PC-9 (cell line): ENCODE data around the gene ZNF217. TPM values are rescaled to one million over a fixed set of nuclear protein-coding genes. Genes with fewer than 3 reads are reported as not detected.
"Not testable (repeated sequence)": the region's sequence is repeated elsewhere in the genome, so short reads cannot be mapped to it uniquely, and the experiment has no call there.

ENCODE experiments used
- BruUV-seq: library from RNA; stranded (reverse); fragments of 400-500 nt; replicated peaks from 2 replicates; lab custom pipeline; 2021; lab: Mats Ljungman, UMichigan
- CTCF ChIA-PET: fragments of 300-600 bp; sonication (Branson Sonifier 250); formaldehyde crosslinking; loops from one replicate; lab custom pipeline; 2022; ENCODE audit warnings: antibody characterized with exemption; lab: Charles Lee
- POLR2A ChIA-PET: fragments of 300-600 bp; sonication (Branson Sonifier 250); formaldehyde crosslinking; loops from one replicate; lab custom pipeline; 2022; ENCODE audit warnings: antibody characterized with exemption; ENCODE audit not compliant: unreplicated experiment; lab: Charles Lee
- DNase-seq, 2 experiments: peaks; one replicate each; pipeline versions ENCODE4 v3.0.0 to v3.0.0-alpha.2; 2015 to 2022; ENCODE audit warnings: mixed read lengths in 1 of 2
- H2AFZ ChIP-seq: fragments of 200-600 bp; sonication (generic); 2 replicates; pipeline ENCODE4 v1.8.1; 2017; ENCODE audit warnings: antibody characterized with exemption
- H3F3A ChIP-seq: fragments of 200-600 bp; sonication (generic); 2 replicates; pipeline ENCODE4 v1.8.1; 2017; ENCODE audit warnings: antibody characterized with exemption, mild to moderate bottlenecking, low read depth; ENCODE audit not compliant: insufficient read depth
- H3K27ac ChIP-seq: fragments of 200-600 bp; sonication (generic); 2 replicates; pipeline ENCODE4 v1.6.1; 2016; ENCODE audit warnings: mixed run types
- H3K27me3 ChIP-seq: fragments of 200-600 bp; sonication (generic); 2 replicates; pipeline ENCODE4 v1.6.1; 2016; ENCODE audit warnings: low read depth, mixed run types; ENCODE audit not compliant: insufficient read depth
- H3K36me3 ChIP-seq: fragments of 200-600 bp; sonication (generic); 2 replicates; pipeline ENCODE4 v1.6.1; 2016; ENCODE audit warnings: low read depth, mixed run types
- H3K4me1 ChIP-seq: fragments of 200-600 bp; sonication (generic); replicated peaks from 2 replicates; pipeline ENCODE4 v1.6.1; 2016; ENCODE audit warnings: mixed run types; ENCODE audit not compliant: insufficient read depth
- H3K4me2 ChIP-seq: fragments of 200-600 bp; sonication (generic); 2 replicates; pipeline ENCODE4 v1.6.1; 2017; ENCODE audit warnings: mixed run types
- H3K4me3 ChIP-seq: fragments of 200-600 bp; sonication (generic); 2 replicates; pipeline ENCODE4 v1.6.1; 2016; ENCODE audit warnings: mixed run types
- H3K79me2 ChIP-seq: fragments of 200-600 bp; sonication (generic); 2 replicates; pipeline ENCODE4 v1.6.1; 2017; ENCODE audit warnings: low read depth, mixed run types
- H3K9me2 ChIP-seq: fragments of 200-600 bp; sonication (generic); 2 replicates; pipeline ENCODE4 v1.8.1; 2017; ENCODE audit warnings: mild to moderate bottlenecking; ENCODE audit not compliant: insufficient read depth
- H3K9me3 ChIP-seq: fragments of 200-600 bp; sonication (generic); 2 replicates; pipeline ENCODE4 v1.8.1; 2016; ENCODE audit warnings: low read depth; ENCODE audit not compliant: insufficient read depth
- H4K20me1 ChIP-seq: fragments of 200-600 bp; sonication (generic); 2 replicates; pipeline ENCODE4 v1.8.1; 2017; ENCODE audit not compliant: insufficient read depth
- CTCF ChIP-seq: fragments of 200-600 bp; sonication (generic); conservative IDR thresholded peaks from 2 replicates; pipeline ENCODE4 v1.6.1; 2017; ENCODE audit warnings: mixed run types, antibody characterized with exemption, mild to moderate bottlenecking, moderate library complexity
- EZH2 ChIP-seq: fragments of 200-600 bp; sonication (generic); IDR thresholded peaks from 2 replicates; pipeline ENCODE4 v1.8.0; 2017; ENCODE audit warnings: antibody characterized with exemption, low read depth
- intact Hi-C: fragments of 100-400 bp; cut with micrococcal nuclease; formaldehyde crosslinking; loops from one replicate; pipeline ENCODE4 v1.10.0; 2022; ENCODE audit not compliant: unreplicated experiment
- total RNA-seq: library from RNA; stranded (reverse); gene quantifications from 2 replicates; pipeline ENCODE4 v1.2.3, GENCODE V29; 2021

Gene ZNF217
- total RNA-seq, 1 experiment from 2014 or later, result 63.8 TPM

DNA sequence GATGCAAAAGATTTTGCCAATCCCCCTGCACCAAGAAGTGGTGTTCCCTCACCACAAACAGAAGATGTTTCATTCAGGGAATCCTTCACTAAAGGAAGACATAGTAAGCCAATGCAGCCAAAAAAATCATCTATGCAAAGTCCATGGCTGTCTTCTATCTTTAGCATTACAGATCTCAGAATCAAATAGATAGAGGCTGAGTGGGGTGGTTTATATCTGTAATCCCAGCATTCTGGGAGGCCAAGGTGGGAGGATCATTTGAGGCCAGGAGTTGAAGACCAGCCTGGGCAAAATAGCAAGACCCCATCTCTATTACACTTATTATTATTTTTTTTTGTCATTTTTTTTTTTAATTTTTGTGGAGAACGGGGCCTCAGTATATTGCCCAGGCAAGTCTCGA lies 32.9 kb upstream of the ZNF217 start:
- H3K36me3 ChIP-seq, result no peaks in the 10 kb centered on the region
- no peak overlapping the region for H3K4me3 ChIP-seq
- no TSS peak for BruUV-seq
- TF ChIP-seq EZH2 (no peak), CTCF (no peak)
- CTCF ChIA-PET, result no interaction called here
- no peak for DNase-seq
- H4K20me1 ChIP-seq, result no peaks in the 10 kb centered on the region
- H3K9me3 ChIP-seq, result no peaks in the 10 kb centered on the region
- H3K9me2 ChIP-seq, result no peaks in the 10 kb centered on the region
- intact Hi-C loops, result no loop called here
- peaks cover 33% of the 10 kb centered on the region for H3F3A ChIP-seq
- no peak overlapping the region for H3K27ac ChIP-seq
- no peaks in the 10 kb centered on the region for H3K27me3 ChIP-seq
- no peak overlapping the region for H2AFZ ChIP-seq
- POLR2A ChIA-PET, result no interaction called here
- no peaks in the 10 kb centered on the region for H3K79me2 ChIP-seq
- peaks cover 38% of the 10 kb centered on the region for H3K4me1 ChIP-seq
- no peak overlapping the region for H3K4me2 ChIP-seq

- Histone ChIP-seq H3K4me1 (peaks cover 46% of the 10 kb centered on the region), H4K20me1 (no peaks in the 10 kb centered on the region), H3F3A (peaks cover 42% of the 10 kb centered on the region), H3K79me2 (no peaks in the 10 kb centered on the region), H3K4me2 (no peak overlapping the region), H3K9me3 (no peaks in the 10 kb centered on the region), H3K27ac (peak overlapping the region; percentile 7; the same call in 1 of the 2 replicates), H3K9me2 (no peaks in the 10 kb centered on the region), H2AFZ (no peak overlapping the region), H3K36me3 (no peaks in the 10 kb centered on the region), H3K27me3 (no peaks in the 10 kb centered on the region), H3K4me3 (no peak overlapping the region)
- CTCF ChIA-PET, result no interaction called here
- no peak for DNase-seq
- TF ChIP-seq CTCF, result no peak
- TF ChIP-seq EZH2, result no peak
- intact Hi-C loops, result no loop called here
- POLR2A ChIA-PET, result interaction anchor here (0.7 kb wide), 1 partner anchor 32 kb away, joined by 5 read pairs; no protein-coding TSS in a partner anchor
- no TSS peak for BruUV-seq
Measured at GRCh38 chr20:53625311-53626129, 31.9 kb upstream of the ZNF217 start.

DNA sequence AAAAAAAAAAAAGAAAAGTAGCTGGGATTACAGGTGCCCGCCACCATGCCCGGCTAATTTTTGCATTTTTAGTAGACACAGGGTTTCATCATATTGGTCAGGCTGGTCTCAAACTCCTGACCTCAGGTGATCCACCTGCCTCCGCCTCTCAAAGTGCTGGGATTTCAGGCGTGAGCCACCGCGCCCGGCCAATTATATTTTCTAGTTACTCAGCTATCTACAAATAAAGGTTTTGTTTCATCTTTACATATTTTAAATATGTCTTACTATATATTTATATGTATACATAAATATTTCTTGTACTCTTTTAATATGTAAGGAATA lies 31.2 kb upstream of the ZNF217 start:
- H3K36me3 ChIP-seq, H3K27me3 ChIP-seq, H4K20me1 ChIP-seq, H2AFZ ChIP-seq, H3K4me3 ChIP-seq, H3K9me2 ChIP-seq, H3K79me2 ChIP-seq, DNase-seq, H3K4me2 ChIP-seq, BruUV-seq, POLR2A ChIA-PET, CTCF ChIA-PET, H3K9me3 ChIP-seq: not testable (repeated sequence)
- H3K4me1 ChIP-seq, result peaks cover 48% of the 10 kb centered on the region
- peaks cover 44% of the 10 kb centered on the region for H3F3A ChIP-seq
- intact Hi-C loops, result loop anchor here (5.0 kb wide), 2 partner anchors 67 to 162 kb away; no protein-coding TSS in a partner anchor
- H3K27ac ChIP-seq, result peak overlapping the region; percentile 98
